Mammary epithelial cell (primary cell): ENCODE data around the gene MPIG6B.

Experiments
- CTCF ChIP-seq, 2 donors: IDR thresholded peaks in 1 of 2; conservative IDR thresholded peaks in 1 of 2; 2 replicates each; pipeline ENCODE4 v1.5.1; 2011 to 2012; ENCODE audit warnings: inconsistent platforms in 2 of 2, low read length in 2 of 2, mild to moderate bottlenecking in 2 of 2, control low read depth in 1 of 2, low read depth in 1 of 2; ENCODE audit not compliant: insufficient read depth in 1 of 2; ENCODE audit errors: extremely low read depth in 1 of 2
- EZH2 ChIP-seq: IDR thresholded peaks from 2 replicates; pipeline ENCODE4 v1.6.1; 2012; ENCODE audit warnings: low read length, inconsistent platforms, borderline replicate concordance

DNA sequence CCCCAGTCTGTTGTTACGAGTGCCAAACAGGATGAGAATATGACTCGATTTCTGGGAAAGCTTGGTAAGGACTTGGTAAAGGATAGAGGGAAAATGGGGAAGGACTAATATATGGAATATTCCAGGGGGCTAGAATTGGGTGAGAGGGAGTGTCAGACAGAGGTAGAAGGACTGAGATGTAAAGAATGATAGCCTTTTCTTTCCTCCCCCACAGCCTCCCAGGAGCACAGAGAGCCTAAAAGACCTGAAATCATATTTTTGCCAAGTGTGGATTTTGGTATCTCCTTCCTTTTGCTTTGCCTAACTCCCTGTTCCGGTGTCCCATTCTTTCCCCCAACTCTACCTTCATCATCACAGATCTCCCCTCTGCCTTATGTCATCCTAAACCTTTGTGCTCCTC, 19.7 kb downstream of the MPIG6B start:
- TF ChIP-seq CTCF (conservative IDR thresholded peaks at IDR 0.05 in 1 of 2, IDR thresholded peaks at IDR 0.05 in 1 of 2; ENCODE audit: extremely low read depth in 1 of 2, insufficient read depth in 1 of 2, low read depth in 1 of 2, low read length in 2 of 2) (no peak), EZH2 (no peak)
